NOMO-1 (cell line): Measurements from ENCODE around the gene HOXD3.

Experiments used
- DNase-seq, 2 experiments: peaks; one replicate each; lab custom pipeline; 2025; ENCODE audit not compliant: unreplicated experiment in 2 of 2; lab: John Stamatoyannopoulos, UW

Gene HOXD3

GRCh38 chr2:176156807-176157498 lies at the start of gene HOXD3:
TSS of gene HOXD3 (plus strand) at chr2:176157307. CDS start at chr2:176169115, 11,808 bp downstream.
- DNase-seq, result no peak

- DNase-seq, result no peak
Measured at GRCh38 chr2:176107731-176108181, 49.4 kb upstream of the HOXD3 start.

GRCh38 chr2:176109192-176109901 lies 47.8 kb upstream of the HOXD3 start:
- DNase-seq, result no peak

- no peak for DNase-seq
Measured at GRCh38 chr2:176109946-176110345, 47.2 kb upstream of the HOXD3 start.

- DNase-seq, result no peak
Measured at GRCh38 chr2:176110415-176111308, 46.4 kb upstream of the HOXD3 start.

- no peak for DNase-seq
Measured at GRCh38 chr2:176111309-176111663, 45.8 kb upstream of the HOXD3 start.

GRCh38 chr2:176111846-176112374 lies 45.2 kb upstream of the HOXD3 start:
- DNase-seq, result no peak

GRCh38 chr2:176112375-176113302 lies 44.5 kb upstream of the HOXD3 start:
- no peak for DNase-seq

GRCh38 chr2:176114120-176114929 lies 42.8 kb upstream of the HOXD3 start:
- no peak for DNase-seq

GRCh38 chr2:176114930-176115625 lies 42.0 kb upstream of the HOXD3 start:
- DNase-seq, result no peak

GRCh38 chr2:176115883-176116813 lies 41.0 kb upstream of the HOXD3 start, which contains the start of gene HOXD10:
TSS of gene HOXD10 (plus strand) at chr2:176116778. CDS start at chr2:176116834, 56 bp downstream.
- DNase-seq, result no peak

- no peak for DNase-seq
Measured at GRCh38 chr2:176117162-176117822, 39.8 kb upstream of the HOXD3 start.

GRCh38 chr2:176117823-176118371 lies 39.2 kb upstream of the HOXD3 start:
- DNase-seq, result no peak

GRCh38 chr2:176118601-176119339 lies 38.3 kb upstream of the HOXD3 start:
- peak; percentile 18 to 27 for DNase-seq

GRCh38 chr2:176120364-176121189 lies 36.5 kb upstream of the HOXD3 start:
- DNase-seq, result no peak
